Cerebellar nuclear complex (tissue), 1 donor: ENCODE results near the gene NID1.
A peak's percentile ranks its signal among the peaks of the same experiment; 100 is the strongest.
"Not testable (repeated sequence)": the region's sequence is repeated elsewhere in the genome, so short reads cannot be mapped to it uniquely, and the experiment has no call there.

Experiments used
- DNase-seq, 2 experiments: peaks; one replicate each; lab custom pipeline; 2025; lab: John Stamatoyannopoulos, UW

Gene NID1

GRCh38 chr1:235996048-235996785, 68.7 kb downstream of the NID1 start:
- DNase-seq = no peak

- DNase-seq = no peak
These were observed 69.4 kb downstream of the NID1 start for GRCh38 chr1:235995511-235995910.

DNA sequence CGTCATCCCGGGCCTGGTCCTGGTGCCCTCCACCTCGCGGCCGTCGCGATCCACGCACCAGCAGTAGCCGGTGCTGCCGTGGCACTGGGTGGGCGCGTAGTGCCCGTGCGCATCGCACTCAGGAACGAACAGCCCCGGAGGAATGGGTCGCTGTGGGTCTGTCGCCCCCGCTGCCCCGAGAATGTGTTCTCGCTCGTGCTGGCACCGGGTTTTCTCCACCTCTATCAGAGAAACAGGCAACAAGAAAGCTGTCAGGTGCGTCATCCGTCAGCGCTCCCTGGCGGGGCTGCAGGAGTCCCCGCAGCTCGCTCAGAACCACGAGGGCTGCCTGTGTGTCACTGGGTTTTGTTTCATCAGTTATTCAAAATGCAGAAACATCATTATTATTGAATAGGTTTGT, 71.2 kb downstream of the NID1 start:
- DNase-seq = no peak

DNA sequence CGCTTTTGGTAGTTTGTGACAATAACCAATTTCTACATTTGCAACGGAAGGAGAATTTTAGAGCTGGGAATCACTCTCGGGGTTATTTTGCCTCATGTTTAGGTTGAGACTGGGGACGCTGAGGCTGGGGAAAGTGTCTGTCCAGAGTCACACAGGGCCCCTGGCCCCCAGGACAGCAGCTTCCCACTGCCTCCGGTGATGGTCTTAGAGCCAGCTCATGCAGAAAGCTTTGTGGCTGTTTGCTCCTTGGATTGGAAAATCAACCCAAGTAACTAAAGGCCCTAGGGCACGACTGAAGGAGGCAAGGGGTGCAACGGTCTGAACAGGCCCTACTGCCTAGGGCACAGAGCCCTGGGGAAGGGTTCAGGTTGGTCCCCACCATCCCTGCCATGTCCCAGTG, 72.0 kb downstream of the NID1 start:
- DNase-seq = no peak

- DNase-seq = no peak
These were observed 72.5 kb downstream of the NID1 start for GRCh38 chr1:235992346-235992745.

DNA sequence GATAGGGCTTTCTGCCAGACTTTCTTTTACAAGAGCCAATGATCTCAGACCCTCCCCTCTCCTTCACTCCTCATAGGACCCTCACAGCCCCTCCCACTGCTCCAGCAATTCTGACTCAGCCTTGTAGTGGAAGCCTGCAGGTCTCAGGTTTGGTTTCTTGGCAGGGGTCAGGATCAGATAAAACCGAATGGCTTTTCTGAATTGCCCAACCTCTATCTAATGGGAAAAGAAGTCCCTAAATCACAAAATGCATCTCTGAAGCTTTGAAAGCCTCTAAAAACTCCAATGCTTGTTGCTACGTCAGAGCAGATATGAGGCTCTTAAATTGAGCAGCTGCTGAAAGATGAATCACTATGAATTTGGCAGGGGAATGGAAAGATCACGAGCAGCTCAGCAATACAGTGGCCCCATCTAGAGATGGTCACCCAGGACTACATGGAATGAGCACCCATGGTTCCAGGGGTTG, 74.5 kb downstream of the NID1 start:
- DNase-seq = no peak

- DNase-seq = no peak
These were observed 75.8 kb downstream of the NID1 start for GRCh38 chr1:235989105-235989504.

DNA sequence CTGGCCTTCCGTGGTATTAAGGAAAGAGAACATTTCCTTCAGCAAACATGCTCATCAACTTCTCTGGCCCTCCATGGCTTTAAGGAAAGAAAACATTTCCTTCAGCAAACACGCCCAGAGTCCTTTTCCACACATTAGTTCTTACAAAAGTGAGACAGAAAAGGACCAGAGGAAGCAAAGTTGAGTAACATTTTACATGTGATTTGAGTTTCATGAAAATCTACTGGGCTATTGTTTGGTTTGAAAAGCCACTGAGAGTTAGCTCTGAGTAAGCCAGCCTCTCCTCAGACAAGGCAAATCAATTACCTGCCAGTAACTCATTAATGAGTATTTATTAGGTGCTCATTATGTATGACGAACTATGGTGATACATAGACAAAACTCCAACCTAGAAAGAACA, 78.0 kb downstream of the NID1 start:
- no peak for DNase-seq

- no peak for DNase-seq
These were observed 80.7 kb downstream of the NID1 start for GRCh38 chr1:235984041-235984825.

GRCh38 chr1:235980976-235981375, 83.9 kb downstream of the NID1 start:
- no peak for DNase-seq

DNA sequence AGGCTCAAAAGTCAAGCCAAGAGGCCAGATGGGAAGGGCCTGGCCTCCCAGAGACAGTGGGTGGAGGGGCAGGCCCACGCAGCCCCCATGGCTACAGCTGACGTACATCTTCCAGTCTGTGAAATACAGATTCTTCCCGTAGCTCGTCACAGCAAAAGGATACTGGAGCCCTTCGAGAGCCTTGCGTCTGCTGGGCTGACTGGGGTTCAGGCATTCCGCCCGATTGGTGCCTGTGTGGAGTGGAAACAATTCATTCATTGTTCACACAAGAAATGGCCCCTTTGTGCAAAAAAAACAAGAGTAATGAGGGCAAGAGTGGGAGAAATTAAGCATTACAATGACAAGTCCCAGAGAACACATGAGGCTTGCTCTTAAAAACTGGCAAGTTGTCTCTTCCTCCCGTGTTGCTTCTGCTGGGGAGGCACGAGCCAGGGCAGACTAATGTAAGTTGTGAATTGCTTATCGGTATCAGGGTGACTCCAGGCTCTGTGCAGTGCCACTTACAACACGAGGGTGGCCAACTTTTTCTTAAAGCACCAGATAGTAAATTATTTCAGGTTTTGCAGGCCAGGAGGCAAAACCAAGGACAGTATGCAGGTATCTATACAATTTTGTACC, 85.1 kb downstream of the NID1 start:
- no peak for DNase-seq

DNA sequence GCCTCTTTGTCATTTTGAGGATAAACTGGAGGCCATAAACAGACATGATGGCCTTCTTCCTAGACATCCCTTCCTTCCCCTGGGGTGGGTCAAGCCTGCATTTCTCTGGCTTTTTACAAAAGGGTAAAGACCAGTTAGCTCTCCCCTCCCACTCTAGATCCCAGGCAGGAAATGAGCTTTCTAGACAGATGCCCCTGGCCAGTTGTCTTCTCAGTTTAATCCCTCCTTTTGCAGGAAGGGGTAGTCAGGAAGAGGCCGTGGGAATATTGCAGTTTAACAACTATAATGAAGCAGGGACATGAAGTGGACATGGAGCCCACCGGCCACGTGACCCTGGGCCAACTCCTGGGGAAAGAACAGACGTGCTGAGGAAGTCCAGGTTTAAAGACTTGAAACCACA, 85.7 kb downstream of the NID1 start:
- DNase-seq = no peak

DNA sequence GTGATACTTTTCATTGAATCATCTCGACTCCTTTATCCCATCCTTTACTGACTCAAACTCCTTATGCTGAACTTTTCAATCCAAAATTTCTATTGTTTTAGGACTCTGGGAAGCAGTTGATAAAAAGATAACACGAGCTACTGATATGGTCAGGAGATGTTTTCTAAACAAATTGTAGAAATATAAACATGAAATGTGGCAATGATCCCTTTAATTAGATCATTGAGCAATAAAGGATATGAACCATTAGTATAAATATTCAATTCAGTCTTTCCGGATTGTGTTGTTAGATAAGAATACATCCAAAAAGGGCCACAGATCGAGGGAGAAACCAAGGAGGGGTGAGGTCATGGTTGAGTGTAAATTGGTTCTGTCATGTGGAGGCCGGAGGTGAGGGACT, 88.4 kb downstream of the NID1 start:
- DNase-seq = no peak

DNA sequence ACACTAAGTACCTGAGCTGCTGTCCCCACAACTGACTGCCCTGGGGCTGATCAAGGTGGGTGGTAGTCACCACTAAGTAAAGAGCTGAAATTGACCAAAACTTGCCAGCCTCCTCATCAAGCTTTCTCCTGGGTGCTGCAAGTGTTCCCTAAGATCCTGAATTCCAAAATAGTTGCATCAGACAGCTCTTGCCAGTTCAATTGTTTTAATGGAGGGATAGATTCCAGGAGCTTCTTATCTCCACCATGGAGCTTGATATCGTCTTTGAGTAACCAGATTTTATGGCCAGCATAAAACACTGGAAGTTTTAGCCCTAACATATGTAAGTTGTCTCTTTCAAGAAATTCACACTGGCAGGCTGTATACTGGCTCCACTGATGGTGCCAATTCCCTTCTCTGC, 90.3 kb downstream of the NID1 start:
- no peak for DNase-seq

GRCh38 chr1:235972691-235973090, 92.2 kb downstream of the NID1 start:
- not testable (repeated sequence) for DNase-seq

DNA sequence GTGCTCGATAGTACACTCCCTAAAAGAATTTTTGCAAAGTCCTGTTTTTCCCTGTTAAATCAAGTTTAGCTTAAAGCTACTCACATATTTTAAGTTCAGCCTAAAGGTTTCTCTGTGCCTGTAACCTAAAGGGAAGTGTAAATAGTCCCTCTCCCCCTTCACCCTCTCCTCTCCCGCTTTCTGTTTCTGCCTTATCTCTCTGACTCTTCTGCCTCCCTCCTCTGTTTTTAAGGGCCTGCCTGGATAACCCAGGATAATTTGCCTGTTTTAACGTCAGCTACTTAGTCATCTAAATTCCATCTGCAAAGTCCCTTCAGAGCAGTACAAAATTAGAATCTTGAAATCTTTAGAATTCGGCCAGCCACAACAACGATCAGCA, 92.6 kb downstream of the NID1 start:
- DNase-seq = no peak

GRCh38 chr1:235971571-235972310, 93.1 kb downstream of the NID1 start:
- DNase-seq = peak; percentile 15 to 82

DNA sequence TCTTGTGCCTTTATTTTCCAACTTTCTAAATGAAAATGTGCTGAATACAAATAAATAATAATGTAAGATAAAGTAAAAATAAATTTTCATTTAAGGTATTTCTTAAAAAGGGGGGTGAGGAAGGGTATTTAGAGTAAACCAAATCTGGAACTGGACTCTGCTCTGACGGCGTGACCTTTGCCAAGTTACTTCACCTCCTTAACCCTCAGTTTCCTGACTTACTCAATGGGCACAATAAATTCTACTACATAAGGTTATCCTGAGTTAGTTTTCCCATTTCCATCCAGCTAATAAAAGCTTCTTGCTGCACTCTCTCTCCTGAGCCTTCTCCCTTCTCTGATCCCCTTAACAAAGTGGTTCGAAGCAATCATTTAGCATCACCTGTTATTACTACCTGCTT, 93.9 kb downstream of the NID1 start:
- DNase-seq = no peak

GRCh38 chr1:235968831-235969230, 96.1 kb downstream of the NID1 start:
- no peak for DNase-seq

DNA sequence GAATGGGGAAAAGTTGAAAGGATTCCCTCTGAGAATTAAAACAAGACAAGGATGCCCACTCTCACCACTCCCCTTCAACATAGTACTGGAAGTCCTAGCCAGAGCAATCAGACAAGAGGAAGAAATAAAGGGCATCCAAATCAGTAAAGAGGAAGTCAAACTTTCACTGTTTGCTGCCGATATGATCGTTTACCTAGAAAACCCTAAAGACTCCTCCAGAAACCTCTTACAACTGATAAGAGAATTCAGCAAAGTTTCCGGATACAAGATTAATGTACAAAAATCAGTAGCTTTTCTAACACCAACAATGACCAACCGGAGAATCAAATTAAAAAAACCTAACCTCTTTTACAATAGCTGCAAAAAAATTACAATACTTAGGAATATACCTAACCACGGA, 98.8 kb downstream of the NID1 start:
- not testable (repeated sequence) for DNase-seq

GRCh38 chr1:235960809-235961208, 104.1 kb downstream of the NID1 start:
- DNase-seq = no peak

DNA sequence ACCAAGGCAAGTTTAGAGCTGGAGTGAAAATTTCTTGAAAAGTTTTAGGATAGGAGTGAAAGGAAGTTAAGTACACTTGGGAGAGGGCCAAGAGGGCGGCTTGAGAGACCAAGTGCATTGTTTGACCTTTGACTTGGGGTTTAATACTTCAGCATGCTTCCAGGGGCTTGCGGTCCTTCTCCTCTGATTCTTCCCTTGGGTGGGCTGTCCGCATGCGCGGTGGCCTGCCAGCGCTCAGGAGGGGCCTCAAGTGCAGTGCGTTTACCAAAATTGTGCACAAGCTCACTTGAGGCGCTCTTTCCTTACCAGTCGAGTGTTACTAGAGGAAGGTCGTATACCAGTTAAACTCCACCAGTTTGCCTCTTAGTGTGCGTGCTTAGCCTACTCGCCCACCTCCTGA, 106.9 kb downstream of the NID1 start:
- DNase-seq = no peak
